OCI-LY3 (cell line): ENCODE results near the gene EVA1A.

Experiments used
- H2AFZ ChIP-seq: fragments of 200-600, 300-600 bp; shearing (Covaris generic); 2 replicates; pipeline ENCODE4 v1.6.0; 2014; ENCODE audit warnings: antibody characterized with exemption, low read depth, low read length
- H3K27ac ChIP-seq: fragments of 200-600, 300-600 bp; sonication (generic); 2 replicates; pipeline ENCODE4 v1.5.1; 2014; ENCODE audit warnings: mild to moderate bottlenecking, low read length, moderate library complexity, mixed read lengths
- H3K27me3 ChIP-seq: fragments of 200-600, 300-600 bp; sonication (generic); 2 replicates; pipeline ENCODE4 v1.6.1; 2014; ENCODE audit warnings: low read depth, low read length, mixed read lengths
- H3K36me3 ChIP-seq: fragments of 200-600, 300-600 bp; sonication (generic); replicated peaks from 2 replicates; pipeline ENCODE3; 2014; ENCODE audit warnings: low read depth, low read length, mixed read lengths
- H3K4me1 ChIP-seq: fragments of 300-600, 200-600 bp; sonication (generic); 2 replicates; pipeline ENCODE4 v1.6.1; 2014; ENCODE audit warnings: low read length, mixed read lengths
- H3K4me2 ChIP-seq: fragments of 200-600, 300-600 bp; sonication (generic); 2 replicates; pipeline ENCODE4 v1.6.1; 2014; ENCODE audit warnings: low read length, mixed read lengths
- H3K4me3 ChIP-seq: fragments of 300-600, 200-600 bp; sonication (generic); 2 replicates; pipeline ENCODE4 v1.5.1; 2014; ENCODE audit warnings: antibody characterized with exemption, mild to moderate bottlenecking, low read length, moderate library complexity
- H3K79me2 ChIP-seq: fragments of 300-600, 200-600 bp; shearing (Covaris generic); 2 replicates; pipeline ENCODE4 v1.6.1; 2014; ENCODE audit warnings: mild to moderate bottlenecking, low read length, mixed read lengths
- H3K9ac ChIP-seq: fragments of 300-600, 200-600 bp; shearing (Covaris generic); 2 replicates; pipeline ENCODE4 v1.6.0; 2014; ENCODE audit warnings: mild to moderate bottlenecking, low read length, moderate library complexity
- H3K9me3 ChIP-seq: fragments of 200-600, 300-600 bp; shearing (Covaris generic); 2 replicates; pipeline ENCODE4 v1.6.1; 2014; ENCODE audit warnings: low read length, mixed read lengths; ENCODE audit not compliant: insufficient read depth
- H4K20me1 ChIP-seq: fragments of 200-600, 300-600 bp; sonication (generic); 2 replicates; pipeline ENCODE4 v1.6.1; 2016; ENCODE audit warnings: low read length, mixed read lengths; ENCODE audit not compliant: insufficient read depth
- EZH2phosphoT487 ChIP-seq: fragments of 200-600 bp; shearing (Covaris generic); IDR thresholded peaks from 2 replicates; pipeline ENCODE4 v1.6.1; 2018; ENCODE audit warnings: antibody characterized with exemption, mixed run types, low read depth
- TF ChIP-seq, protein P1 (sequence below): fragments of 200-600, 300-600 bp; sonication (generic); IDR thresholded peaks from 2 replicates; pipeline ENCODE4 v1.5.1; 2014; ENCODE audit warnings: antibody characterized with exemption, low read length, low read depth

Gene EVA1A

DNA sequence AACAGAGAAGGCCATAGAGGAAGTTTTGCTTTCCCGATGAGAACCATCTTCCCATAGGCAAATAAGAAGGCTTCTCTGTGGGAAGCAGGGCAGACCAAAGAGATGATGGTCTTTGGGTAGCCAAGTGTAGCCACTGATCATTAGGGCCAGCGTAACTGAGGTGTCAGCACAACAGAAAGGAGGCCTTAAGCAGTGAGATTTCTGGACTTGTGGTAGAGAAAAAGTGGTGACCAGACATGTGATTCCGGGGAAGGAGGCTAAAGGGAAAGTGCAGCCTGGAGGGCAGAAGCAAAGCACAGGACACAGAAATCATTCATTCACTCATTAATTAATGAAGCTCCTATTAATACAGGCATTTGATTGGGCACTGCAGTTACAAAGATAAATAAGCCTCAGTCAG lies 15.4 kb downstream of the EVA1A start:
- Histone ChIP-seq H3K4me1 (no peaks in the 10 kb centered on the region), H3K36me3 (no peaks in the 10 kb centered on the region), H3K27me3 (peaks cover 14% of the 10 kb centered on the region; the same call in 1 of the 2 replicates), H2AFZ (no peak overlapping the region), H3K4me3 (no peak overlapping the region), H4K20me1 (no peaks in the 10 kb centered on the region), H3K9me3 (no peaks in the 10 kb centered on the region), H3K4me2 (no peak overlapping the region), H3K79me2 (no peaks in the 10 kb centered on the region), H3K9ac (no peak overlapping the region), H3K27ac (no peak overlapping the region)
- TF ChIP-seq, protein P1, sequence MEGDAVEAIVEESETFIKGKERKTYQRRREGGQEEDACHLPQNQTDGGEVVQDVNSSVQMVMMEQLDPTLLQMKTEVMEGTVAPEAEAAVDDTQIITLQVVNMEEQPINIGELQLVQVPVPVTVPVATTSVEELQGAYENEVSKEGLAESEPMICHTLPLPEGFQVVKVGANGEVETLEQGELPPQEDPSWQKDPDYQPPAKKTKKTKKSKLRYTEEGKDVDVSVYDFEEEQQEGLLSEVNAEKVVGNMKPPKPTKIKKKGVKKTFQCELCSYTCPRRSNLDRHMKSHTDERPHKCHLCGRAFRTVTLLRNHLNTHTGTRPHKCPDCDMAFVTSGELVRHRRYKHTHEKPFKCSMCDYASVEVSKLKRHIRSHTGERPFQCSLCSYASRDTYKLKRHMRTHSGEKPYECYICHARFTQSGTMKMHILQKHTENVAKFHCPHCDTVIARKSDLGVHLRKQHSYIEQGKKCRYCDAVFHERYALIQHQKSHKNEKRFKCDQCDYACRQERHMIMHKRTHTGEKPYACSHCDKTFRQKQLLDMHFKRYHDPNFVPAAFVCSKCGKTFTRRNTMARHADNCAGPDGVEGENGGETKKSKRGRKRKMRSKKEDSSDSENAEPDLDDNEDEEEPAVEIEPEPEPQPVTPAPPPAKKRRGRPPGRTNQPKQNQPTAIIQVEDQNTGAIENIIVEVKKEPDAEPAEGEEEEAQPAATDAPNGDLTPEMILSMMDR: no peak
- TF ChIP-seq EZH2phosphoT487: no peak

DNA sequence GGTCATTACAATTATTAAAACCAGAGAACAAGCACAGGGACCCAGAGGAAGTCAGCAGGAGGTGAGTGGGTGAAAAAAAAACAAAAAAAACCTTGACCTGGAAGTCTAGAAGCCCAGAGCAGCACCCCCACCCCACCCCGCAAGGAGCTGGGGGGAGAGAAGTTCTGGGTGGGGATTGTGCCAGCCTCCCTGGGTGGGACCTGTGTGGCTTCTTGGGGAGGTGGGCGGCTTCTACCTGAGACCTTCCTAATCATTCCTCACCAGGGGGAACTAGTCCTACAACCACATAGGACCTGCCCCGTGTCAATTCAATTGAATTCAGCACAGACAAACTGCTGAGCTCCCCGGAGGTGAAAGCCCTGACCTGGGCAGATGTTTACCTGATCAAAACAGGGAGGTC lies 17.3 kb downstream of the EVA1A start:
- Histone ChIP-seq H3K4me1 (no peaks in the 10 kb centered on the region), H3K9me3 (no peaks in the 10 kb centered on the region), H3K9ac (no peak overlapping the region), H3K27ac (no peak overlapping the region), H3K4me3 (no peak overlapping the region), H4K20me1 (no peaks in the 10 kb centered on the region), H3K79me2 (no peaks in the 10 kb centered on the region), H3K27me3 (peaks cover 12% of the 10 kb centered on the region; the same call in 1 of the 2 replicates), H3K4me2 (no peak overlapping the region), H2AFZ (no peak overlapping the region), H3K36me3 (no peaks in the 10 kb centered on the region)
- no peak for TF ChIP-seq EZH2phosphoT487
- TF ChIP-seq, protein P1: no peak

DNA sequence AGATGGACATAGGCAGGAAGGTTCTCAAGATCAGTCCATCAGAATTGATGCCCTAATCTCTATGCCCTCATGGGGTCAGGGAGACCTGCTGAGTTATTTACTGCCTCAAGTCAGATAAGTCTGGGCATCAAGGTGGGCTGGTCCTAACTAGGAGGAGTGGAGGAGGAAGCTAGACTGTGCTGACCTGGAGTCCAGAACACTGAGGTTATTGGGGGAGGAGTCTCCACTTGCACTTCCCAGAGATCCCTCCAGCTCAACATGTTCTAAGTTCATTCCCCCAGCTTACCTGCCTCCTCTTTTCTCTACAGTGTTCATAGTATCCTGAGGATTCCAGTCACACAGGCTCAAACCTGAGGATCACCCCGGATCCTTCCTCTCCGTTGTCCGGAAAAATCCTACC lies 19.3 kb downstream of the EVA1A start:
- Histone ChIP-seq H3K9me3 (no peaks in the 10 kb centered on the region), H3K4me2 (no peak overlapping the region), H4K20me1 (no peaks in the 10 kb centered on the region), H3K27me3 (peaks cover 7% of the 10 kb centered on the region; the same call in 1 of the 2 replicates), H3K36me3 (no peaks in the 10 kb centered on the region), H3K27ac (no peak overlapping the region), H3K4me1 (no peaks in the 10 kb centered on the region), H3K9ac (no peak overlapping the region), H3K4me3 (no peak overlapping the region), H3K79me2 (no peaks in the 10 kb centered on the region), H2AFZ (no peak overlapping the region)
- TF ChIP-seq, protein P1: no peak
- no peak for TF ChIP-seq EZH2phosphoT487

DNA sequence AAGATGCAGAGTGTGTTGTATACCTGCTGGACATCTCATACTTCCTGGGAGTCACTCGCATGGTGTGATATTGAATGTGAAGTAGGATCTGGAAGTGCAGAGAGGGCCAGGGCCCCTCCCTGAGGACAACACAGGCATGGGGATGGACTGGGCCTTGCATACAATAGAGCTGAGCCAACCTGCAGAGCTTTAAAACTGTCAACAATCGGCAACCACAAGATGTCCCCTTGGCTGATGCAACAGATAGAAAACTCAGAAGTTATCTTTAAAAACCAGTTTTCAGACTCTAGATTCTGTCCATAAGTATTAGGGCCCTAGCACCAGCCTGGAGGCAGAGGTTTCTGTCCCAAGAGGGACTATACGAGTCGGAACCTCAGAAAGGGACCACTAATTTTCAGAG lies 19.7 kb downstream of the EVA1A start:
- H3K27me3 ChIP-seq: peaks cover 7% of the 10 kb centered on the region; the same call in 1 of the 2 replicates
- H3K9me3 ChIP-seq: no peaks in the 10 kb centered on the region
- no peak overlapping the region for H2AFZ ChIP-seq
- H4K20me1 ChIP-seq: no peaks in the 10 kb centered on the region
- H3K4me1 ChIP-seq: no peaks in the 10 kb centered on the region
- no peak overlapping the region for H3K27ac ChIP-seq
- H3K4me3 ChIP-seq: no peak overlapping the region
- H3K79me2 ChIP-seq: no peaks in the 10 kb centered on the region
- no peaks in the 10 kb centered on the region for H3K36me3 ChIP-seq
- no peak overlapping the region for H3K9ac ChIP-seq
- no peak overlapping the region for H3K4me2 ChIP-seq
- TF ChIP-seq, protein P1: no peak
- TF ChIP-seq EZH2phosphoT487: no peak
